GM18505 (cell line): Measurements from ENCODE around the gene ATP8B2.
"Not testable (repeated sequence)": the region's sequence is repeated elsewhere in the genome, so short reads cannot be mapped to it uniquely, and the experiment has no call there.

Experiments
- ATAC-seq: cut with Tn5 transposase; IDR thresholded peaks from one replicate; pipeline ENCODE4 v1.9.1; 2021; ENCODE audit not compliant: unreplicated experiment
- POLR2A ChIP-seq: IDR thresholded peaks from 4 replicates; pipeline ENCODE4 v1.6.1; 2011; ENCODE audit warnings: borderline replicate concordance; ENCODE audit not compliant: insufficient read depth, insufficient read length; ENCODE audit errors: extremely low read depth

Gene ATP8B2

GRCh38 chr1:154324669-154325582 lies at the start of gene ATP8B2:
ATP8B2 (plus strand) TSS chr1:154325525; CDS start chr1:154328142, 2,617 bp downstream.
- ATAC-seq: no peak
- no peak for TF ChIP-seq POLR2A

DNA sequence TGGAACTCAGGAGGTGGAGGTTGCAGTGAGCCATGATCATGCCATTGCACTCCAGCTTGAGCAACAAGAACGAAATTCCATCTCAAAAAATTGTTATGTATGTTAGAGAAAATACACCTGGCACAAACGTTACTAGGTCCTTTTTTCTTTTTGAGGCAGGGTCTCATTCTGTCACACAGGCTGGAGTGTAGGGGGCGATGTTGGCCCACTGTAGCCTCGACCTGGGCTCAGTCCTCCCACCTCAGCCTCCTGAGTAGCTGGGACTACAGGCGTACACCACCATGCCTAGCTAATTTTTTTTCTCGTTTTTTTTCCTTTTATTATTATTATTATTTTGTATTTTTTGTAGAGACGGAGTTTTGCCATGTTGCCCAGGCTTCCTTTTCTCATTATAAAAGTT lies 48.5 kb upstream of the ATP8B2 start:
- no peak for ATAC-seq
- TF ChIP-seq POLR2A: no peak

GRCh38 chr1:154287591-154287990 lies 37.7 kb upstream of the ATP8B2 start:
- not testable (repeated sequence) for ATAC-seq

DNA sequence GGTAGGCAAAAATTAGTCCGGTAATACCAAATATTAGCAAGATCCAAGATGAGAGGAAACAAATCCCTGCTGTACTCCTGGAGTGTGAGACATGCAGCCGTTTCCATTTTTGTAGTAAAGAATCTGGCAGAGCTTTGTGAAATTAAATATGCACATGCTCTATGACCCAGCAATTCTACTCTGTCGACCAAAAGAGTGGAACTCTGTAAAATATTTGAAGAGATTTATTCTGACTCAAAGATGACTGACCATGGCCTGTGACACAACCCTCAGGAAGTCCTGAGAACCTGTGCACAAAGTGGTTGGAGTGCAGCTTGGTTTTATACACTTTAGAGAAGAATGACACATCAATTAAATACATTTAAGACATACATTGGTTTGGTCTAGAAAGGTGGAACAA lies 36.7 kb upstream of the ATP8B2 start:
- TF ChIP-seq POLR2A: no peak
- no peak for ATAC-seq

- no peak for TF ChIP-seq POLR2A
Measured at GRCh38 chr1:154290921-154291320, 34.4 kb upstream of the ATP8B2 start.

DNA sequence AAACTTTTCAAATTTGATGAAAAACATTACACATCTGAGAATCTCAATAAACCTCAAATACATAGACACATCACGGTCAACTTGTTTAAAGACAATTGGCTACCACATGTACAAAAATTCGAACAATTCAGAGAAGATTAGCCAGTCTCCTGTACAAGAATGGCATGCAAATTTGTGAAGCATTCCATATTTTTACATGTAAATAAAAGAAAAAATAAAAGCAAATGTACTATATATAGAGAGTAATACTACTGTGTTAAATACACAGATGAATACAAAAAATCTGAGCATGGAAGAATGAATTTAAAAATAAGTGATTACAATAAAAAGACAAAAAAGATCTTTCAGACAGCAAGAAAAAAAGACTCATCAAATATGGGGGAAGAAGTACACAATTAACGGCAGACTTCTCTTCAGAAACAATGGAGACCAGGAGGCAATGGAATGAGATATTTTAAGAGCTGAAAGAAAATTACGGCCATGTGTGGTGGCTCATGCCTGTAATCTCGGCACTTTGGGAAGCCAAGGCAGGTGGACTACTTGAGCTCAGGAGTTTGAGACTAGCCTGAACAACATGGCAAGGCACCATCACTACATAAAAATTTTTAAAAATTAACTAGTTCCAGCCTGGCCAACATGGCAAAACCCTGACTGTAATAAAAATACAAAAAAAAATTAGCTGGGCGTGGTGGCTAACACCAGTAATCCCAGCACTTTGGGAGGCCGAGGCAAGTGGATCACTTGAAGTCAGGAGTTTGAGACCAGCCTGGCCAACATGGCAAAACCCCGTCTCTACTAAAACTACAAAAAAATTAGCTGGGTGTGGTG lies 29.7 kb upstream of the ATP8B2 start:
- TF ChIP-seq POLR2A: no peak
- ATAC-seq: no peak

More at GRCh38 chr1:154290921-154291320, 34.4 kb upstream of the ATP8B2 start:
- no peak for ATAC-seq

DNA sequence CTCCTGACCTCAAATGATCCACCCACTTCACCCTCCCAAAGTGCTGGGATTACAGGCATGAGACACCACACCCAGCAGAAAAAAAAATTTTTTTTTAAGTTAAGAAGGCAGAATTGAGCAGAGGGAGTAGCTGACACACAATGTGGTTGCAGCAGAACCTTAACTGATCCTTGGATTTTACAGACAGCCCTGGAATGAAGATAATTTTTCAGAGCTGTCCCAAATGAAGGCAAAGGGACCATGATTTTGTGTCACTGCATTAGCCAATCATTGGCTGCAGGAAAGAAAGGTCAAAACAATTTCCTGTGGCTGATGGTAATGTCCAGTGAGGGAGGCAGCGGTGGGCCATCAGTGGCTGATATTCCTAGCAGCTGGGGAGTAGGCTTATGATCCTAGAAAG lies 23.7 kb upstream of the ATP8B2 start:
- no peak for ATAC-seq
- no peak for TF ChIP-seq POLR2A

DNA sequence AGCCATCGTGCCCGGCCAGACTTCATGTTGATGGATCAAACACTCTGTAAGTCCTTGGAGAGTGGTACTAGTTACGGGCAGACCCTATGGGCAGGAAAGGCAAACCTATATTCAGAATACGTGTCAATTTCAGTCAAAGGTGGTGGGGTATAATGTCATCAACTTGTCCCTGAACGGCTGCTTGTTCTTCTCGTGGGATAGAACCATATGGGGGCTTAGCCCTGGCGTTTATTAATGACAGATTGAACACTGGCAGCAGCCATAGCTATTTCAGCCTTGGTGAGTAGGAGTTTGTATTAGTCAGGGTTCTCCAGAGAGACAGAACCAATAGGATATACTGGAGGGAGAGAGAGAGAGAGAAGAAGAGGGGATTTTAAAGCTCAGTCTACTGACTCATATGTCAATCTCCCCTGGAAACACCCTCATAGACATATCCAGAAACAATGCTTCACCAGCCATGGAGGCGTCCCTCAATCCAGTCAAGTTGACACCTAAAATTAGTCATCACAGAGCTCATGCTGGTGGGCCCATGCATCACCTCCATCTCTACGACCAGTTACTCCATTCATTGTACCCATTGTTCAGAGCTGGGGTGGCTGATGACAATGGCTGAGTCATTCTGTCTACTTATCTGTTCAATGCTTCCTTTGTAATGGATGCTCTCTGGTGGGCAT lies 20.5 kb upstream of the ATP8B2 start:
- no peak for TF ChIP-seq POLR2A
- ATAC-seq: no peak

- ATAC-seq: no peak
Measured at GRCh38 chr1:154306151-154306550, 19.2 kb upstream of the ATP8B2 start.

GRCh38 chr1:154307670-154308270 lies 17.6 kb upstream of the ATP8B2 start:
- ATAC-seq: not testable (repeated sequence)

More at GRCh38 chr1:154306151-154306550, 19.2 kb upstream of the ATP8B2 start:
- TF ChIP-seq POLR2A: no peak

- ATAC-seq: not testable (repeated sequence)
Measured at GRCh38 chr1:154309136-154309535, 16.2 kb upstream of the ATP8B2 start.

DNA sequence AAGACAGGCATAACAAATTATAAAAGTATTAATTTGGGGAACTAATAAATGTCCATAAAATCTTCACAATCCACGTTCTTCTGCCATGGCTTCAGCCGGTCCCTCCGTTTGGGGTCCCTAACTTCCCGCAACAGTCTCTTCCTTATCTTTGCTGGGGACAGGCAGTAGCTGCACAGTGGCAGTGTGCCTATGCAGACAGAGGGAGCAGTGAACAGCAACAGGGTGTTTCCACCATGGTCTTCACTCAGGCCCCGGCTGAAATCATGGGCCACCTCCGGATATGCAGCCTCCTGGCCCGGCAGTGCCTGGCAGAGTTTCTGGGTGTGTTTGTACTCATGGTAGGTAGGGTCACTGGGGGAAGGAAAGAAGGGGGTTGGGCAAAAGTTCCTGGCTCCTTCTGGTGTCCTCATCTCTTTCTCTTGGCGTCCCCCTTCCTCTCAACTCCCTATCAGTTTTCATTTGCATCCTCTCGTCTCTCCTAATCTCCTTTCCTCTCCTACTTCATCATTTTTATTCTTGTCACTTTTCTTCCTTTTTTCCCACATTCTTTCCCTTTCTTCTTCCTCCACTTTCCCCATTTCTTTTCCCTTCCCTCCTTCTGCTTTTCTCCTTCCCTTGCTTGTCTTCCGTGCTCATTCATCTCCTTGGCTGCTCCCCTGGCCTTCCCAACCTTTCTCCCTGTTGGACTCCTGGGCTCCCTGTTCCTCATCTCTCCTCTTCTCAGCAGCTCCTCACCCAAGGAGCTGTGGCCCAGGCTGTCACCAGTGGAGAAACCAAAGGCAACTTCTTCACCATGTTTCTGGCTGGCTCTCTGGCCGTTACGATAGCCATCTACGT lies 12.9 kb upstream of the ATP8B2 start:
- ATAC-seq: not testable (repeated sequence)

- ATAC-seq: no peak
- no peak for TF ChIP-seq POLR2A
Measured at GRCh38 chr1:154313066-154313356, 12.3 kb upstream of the ATP8B2 start.

- ATAC-seq: not testable (repeated sequence)
Measured at GRCh38 chr1:154314226-154314625, 11.1 kb upstream of the ATP8B2 start.
